Body of pancreas (tissue), 4 donors: Measurements from ENCODE around the gene DNM3.

Experiments
- POLR2A ChIP-seq, 3 donors: fragments of 450-650 bp; IDR thresholded peaks; one replicate each; pipeline ENCODE4 v1.6.1; 2016; ENCODE audit warnings: antibody characterized with exemption in 3 of 3, mild to moderate bottlenecking in 2 of 3
- TF ChIP-seq, protein P1 (sequence below), 7 experiments: fragments of 450-650 bp in 4 of 7; fragments of 200-600 bp in 3 of 7; sonication (generic) in 3 of 7; IDR thresholded peaks; one replicate each; pipeline ENCODE4 v1.5.1; 2016 to 2019; ENCODE audit warnings: antibody characterized with exemption in 7 of 7

DNA sequence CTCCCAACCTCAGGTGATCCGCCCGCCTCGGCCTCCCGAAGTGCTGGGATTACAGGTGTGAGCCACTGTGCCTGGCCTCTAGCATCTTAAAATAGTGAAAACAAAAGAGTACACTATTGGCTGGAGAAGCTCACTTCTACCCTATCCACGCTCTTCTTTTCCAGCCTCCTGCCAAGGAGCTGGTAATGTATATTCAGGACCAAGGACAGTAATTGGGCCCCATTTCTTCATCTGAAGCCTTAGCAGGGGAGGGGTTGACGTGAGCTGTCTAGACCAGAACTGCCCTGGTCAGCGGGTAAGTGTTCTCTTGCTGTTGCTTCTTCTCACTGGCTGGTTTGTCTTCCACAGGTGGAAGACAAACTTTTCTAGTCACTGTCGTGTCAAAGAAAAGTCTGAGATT is 70.2 kb downstream of the DNM3 start:
- TF ChIP-seq, protein P1, sequence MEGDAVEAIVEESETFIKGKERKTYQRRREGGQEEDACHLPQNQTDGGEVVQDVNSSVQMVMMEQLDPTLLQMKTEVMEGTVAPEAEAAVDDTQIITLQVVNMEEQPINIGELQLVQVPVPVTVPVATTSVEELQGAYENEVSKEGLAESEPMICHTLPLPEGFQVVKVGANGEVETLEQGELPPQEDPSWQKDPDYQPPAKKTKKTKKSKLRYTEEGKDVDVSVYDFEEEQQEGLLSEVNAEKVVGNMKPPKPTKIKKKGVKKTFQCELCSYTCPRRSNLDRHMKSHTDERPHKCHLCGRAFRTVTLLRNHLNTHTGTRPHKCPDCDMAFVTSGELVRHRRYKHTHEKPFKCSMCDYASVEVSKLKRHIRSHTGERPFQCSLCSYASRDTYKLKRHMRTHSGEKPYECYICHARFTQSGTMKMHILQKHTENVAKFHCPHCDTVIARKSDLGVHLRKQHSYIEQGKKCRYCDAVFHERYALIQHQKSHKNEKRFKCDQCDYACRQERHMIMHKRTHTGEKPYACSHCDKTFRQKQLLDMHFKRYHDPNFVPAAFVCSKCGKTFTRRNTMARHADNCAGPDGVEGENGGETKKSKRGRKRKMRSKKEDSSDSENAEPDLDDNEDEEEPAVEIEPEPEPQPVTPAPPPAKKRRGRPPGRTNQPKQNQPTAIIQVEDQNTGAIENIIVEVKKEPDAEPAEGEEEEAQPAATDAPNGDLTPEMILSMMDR (IDR thresholded peaks at IDR 0.05): no peak
- TF ChIP-seq POLR2A (IDR thresholded peaks at IDR 0.05): no peak
